Activated naive CD8-positive, alpha-beta T cell treated with anti-CD3 and anti-CD28 coated beads, Interleukin-2, amount 10 ng/mL, durations not matched to agents 7 days and 5 days (primary cell): ENCODE measurements around the gene THRB. TPM values are rescaled to one million over a fixed set of nuclear protein-coding genes. Genes with fewer than 3 reads are reported as not detected.

ENCODE experiments used
- ATAC-seq: fragments of 150-1000 bp; cut with Tn5 transposase; one replicate; pipeline ENCODE4 v1.10.0; 2021; ENCODE audit warnings: low read depth, moderate library complexity
- POLR2A ChIA-PET: fragments of 350-600 bp; sonication (Branson Sonifier 250); formaldehyde crosslinking; loops from one replicate; lab custom pipeline; 2021; ENCODE audit warnings: antibody characterized with exemption; lab: Charles Lee
- DNase-seq: peaks from one replicate; pipeline ENCODE4 v3.0.0; 2021
- H3K27ac Mint-ChIP-seq: one replicate; pipeline ENCODE4 v1.8.0; 2022; ENCODE audit warnings: mild to moderate bottlenecking, mixed read lengths
- H3K27me3 Mint-ChIP-seq: one replicate; pipeline ENCODE4 v1.8.0; 2022; ENCODE audit warnings: mild to moderate bottlenecking, moderate library complexity, mixed read lengths
- H3K36me3 Mint-ChIP-seq: one replicate; pipeline ENCODE4 v1.8.0; 2021; ENCODE audit warnings: mild to moderate bottlenecking, mixed read lengths
- H3K4me1 Mint-ChIP-seq: one replicate; pipeline ENCODE4 v1.8.0; 2021; ENCODE audit warnings: mixed read lengths
- H3K4me3 Mint-ChIP-seq: one replicate; pipeline ENCODE4 v1.8.0; 2022; ENCODE audit warnings: mild to moderate bottlenecking, moderate library complexity, mixed read lengths
- H3K9me3 Mint-ChIP-seq: one replicate; pipeline ENCODE4 v1.8.0; 2021; ENCODE audit warnings: mixed read lengths
- total RNA-seq, 2 experiments: library from RNA; stranded (reverse); gene quantifications; one replicate each; pipeline ENCODE4 v1.2.3, GENCODE V29; 2021

THRB gene
- total RNA-seq, 2 experiments from 2014 or later = not detected

- POLR2A ChIA-PET = no interaction called here
- no peak overlapping the region for H3K4me3 Mint-ChIP-seq
- DNase-seq (no peak), ATAC-seq (no peak)
- H3K27me3 Mint-ChIP-seq = no peaks in the 10 kb centered on the region
- no peak overlapping the region for H3K27ac Mint-ChIP-seq
- H3K4me1 Mint-ChIP-seq = no peaks in the 10 kb centered on the region
- H3K9me3 Mint-ChIP-seq = no peaks in the 10 kb centered on the region
- no peaks in the 10 kb centered on the region for H3K36me3 Mint-ChIP-seq
These were observed 19.8 kb downstream of the THRB start for GRCh38 chr3:24474862-24475261.

- H3K9me3 Mint-ChIP-seq = no peaks in the 10 kb centered on the region
- POLR2A ChIA-PET = no interaction called here
- DNase-seq = no peak
- ATAC-seq = no peak
- H3K27ac Mint-ChIP-seq = no peak overlapping the region
- H3K4me1 Mint-ChIP-seq = no peaks in the 10 kb centered on the region
- no peaks in the 10 kb centered on the region for H3K36me3 Mint-ChIP-seq
- H3K27me3 Mint-ChIP-seq = no peaks in the 10 kb centered on the region
- no peak overlapping the region for H3K4me3 Mint-ChIP-seq
These were observed 22.3 kb downstream of the THRB start for GRCh38 chr3:24472358-24472757.

GRCh38 chr3:24471486-24471885, 23.2 kb downstream of the THRB start:
- ATAC-seq (no peak), DNase-seq (no peak)
- POLR2A ChIA-PET = no interaction called here
- Mint-ChIP-seq H3K4me1 (no peaks in the 10 kb centered on the region), H3K9me3 (no peaks in the 10 kb centered on the region), H3K27ac (no peak overlapping the region), H3K27me3 (no peaks in the 10 kb centered on the region), H3K36me3 (no peaks in the 10 kb centered on the region), H3K4me3 (no peak overlapping the region)

- Mint-ChIP-seq H3K27ac (no peak overlapping the region), H3K4me3 (no peak overlapping the region), H3K9me3 (no peaks in the 10 kb centered on the region), H3K36me3 (no peaks in the 10 kb centered on the region), H3K27me3 (no peaks in the 10 kb centered on the region), H3K4me1 (no peaks in the 10 kb centered on the region)
- DNase-seq (no peak), ATAC-seq (no peak)
- POLR2A ChIA-PET = no interaction called here
These were observed 24.4 kb downstream of the THRB start for GRCh38 chr3:24470277-24470676.

GRCh38 chr3:24464389-24464788, 30.3 kb downstream of the THRB start:
- ATAC-seq = no peak
- Mint-ChIP-seq H3K4me1 (no peaks in the 10 kb centered on the region), H3K9me3 (peaks cover 2% of the 10 kb centered on the region), H3K27me3 (no peaks in the 10 kb centered on the region), H3K4me3 (no peak overlapping the region), H3K27ac (no peak overlapping the region), H3K36me3 (no peaks in the 10 kb centered on the region)
- POLR2A ChIA-PET = no interaction called here
- no peak for DNase-seq

- no peak overlapping the region for H3K27ac Mint-ChIP-seq
- ATAC-seq (no peak), DNase-seq (no peak)
- H3K36me3 Mint-ChIP-seq = no peaks in the 10 kb centered on the region
- POLR2A ChIA-PET = no interaction called here
- H3K4me3 Mint-ChIP-seq = no peak overlapping the region
- H3K4me1 Mint-ChIP-seq = no peaks in the 10 kb centered on the region
- H3K9me3 Mint-ChIP-seq = peaks cover 2% of the 10 kb centered on the region
- no peaks in the 10 kb centered on the region for H3K27me3 Mint-ChIP-seq
These were observed 31.9 kb downstream of the THRB start for GRCh38 chr3:24462737-24463136.

- Mint-ChIP-seq H3K4me3 (no peak overlapping the region), H3K4me1 (no peaks in the 10 kb centered on the region), H3K27me3 (no peaks in the 10 kb centered on the region), H3K36me3 (no peaks in the 10 kb centered on the region), H3K27ac (no peak overlapping the region), H3K9me3 (peaks cover 2% of the 10 kb centered on the region)
- ATAC-seq = no peak
- DNase-seq = no peak
- POLR2A ChIA-PET = no interaction called here
These were observed 33.7 kb downstream of the THRB start for GRCh38 chr3:24460974-24461373.

- Mint-ChIP-seq H3K36me3 (no peaks in the 10 kb centered on the region), H3K27me3 (no peaks in the 10 kb centered on the region), H3K9me3 (peaks cover 2% of the 10 kb centered on the region), H3K4me3 (no peak overlapping the region), H3K4me1 (no peaks in the 10 kb centered on the region), H3K27ac (no peak overlapping the region)
- DNase-seq = no peak
- no peak for ATAC-seq
- POLR2A ChIA-PET = no interaction called here
These were observed 36.9 kb downstream of the THRB start for GRCh38 chr3:24457719-24458118.

- no peaks in the 10 kb centered on the region for H3K36me3 Mint-ChIP-seq
- POLR2A ChIA-PET = no interaction called here
- no peak for DNase-seq
- H3K27me3 Mint-ChIP-seq = no peaks in the 10 kb centered on the region
- H3K9me3 Mint-ChIP-seq = peaks cover 2% of the 10 kb centered on the region
- no peak for ATAC-seq
- no peaks in the 10 kb centered on the region for H3K4me1 Mint-ChIP-seq
- H3K27ac Mint-ChIP-seq = no peak overlapping the region
- no peak overlapping the region for H3K4me3 Mint-ChIP-seq
These were observed 39.8 kb downstream of the THRB start for GRCh38 chr3:24454856-24455255.

GRCh38 chr3:24454393-24454792, 40.3 kb downstream of the THRB start:
- H3K4me3 Mint-ChIP-seq = no peak overlapping the region
- POLR2A ChIA-PET = no interaction called here
- no peak for DNase-seq
- peaks cover under 1% of the 10 kb centered on the region for H3K9me3 Mint-ChIP-seq
- H3K4me1 Mint-ChIP-seq = no peaks in the 10 kb centered on the region
- no peaks in the 10 kb centered on the region for H3K36me3 Mint-ChIP-seq
- no peaks in the 10 kb centered on the region for H3K27me3 Mint-ChIP-seq
- ATAC-seq = no peak
- no peak overlapping the region for H3K27ac Mint-ChIP-seq

GRCh38 chr3:24451461-24452099, 43.1 kb downstream of the THRB start:
- Mint-ChIP-seq H3K4me1 (no peaks in the 10 kb centered on the region), H3K27me3 (no peaks in the 10 kb centered on the region), H3K4me3 (no peak overlapping the region), H3K36me3 (no peaks in the 10 kb centered on the region), H3K9me3 (no peaks in the 10 kb centered on the region), H3K27ac (no peak overlapping the region)
- POLR2A ChIA-PET = no interaction called here
- ATAC-seq (no peak), DNase-seq (no peak)

- Mint-ChIP-seq H3K36me3 (no peaks in the 10 kb centered on the region), H3K9me3 (no peaks in the 10 kb centered on the region)
These were observed 44.3 kb downstream of the THRB start for GRCh38 chr3:24450160-24450907.

GRCh38 chr3:24447836-24448235, 46.8 kb downstream of the THRB start:
- Mint-ChIP-seq H3K4me1 (no peaks in the 10 kb centered on the region), H3K36me3 (no peaks in the 10 kb centered on the region), H3K27ac (no peak overlapping the region), H3K9me3 (no peaks in the 10 kb centered on the region), H3K4me3 (no peak overlapping the region), H3K27me3 (no peaks in the 10 kb centered on the region)
- no peak for DNase-seq
- POLR2A ChIA-PET = no interaction called here
- ATAC-seq = no peak

More at GRCh38 chr3:24450160-24450907, 44.3 kb downstream of the THRB start:
- no peak for ATAC-seq
- POLR2A ChIA-PET = no interaction called here
- no peak overlapping the region for H3K4me3 Mint-ChIP-seq
- H3K27me3 Mint-ChIP-seq = no peaks in the 10 kb centered on the region
- H3K4me1 Mint-ChIP-seq = no peaks in the 10 kb centered on the region
- no peak for DNase-seq
- no peak overlapping the region for H3K27ac Mint-ChIP-seq

- POLR2A ChIA-PET = no interaction called here
- DNase-seq = no peak
- H3K9me3 Mint-ChIP-seq = no peaks in the 10 kb centered on the region
- H3K27me3 Mint-ChIP-seq = peaks cover 2% of the 10 kb centered on the region
- H3K4me1 Mint-ChIP-seq = no peaks in the 10 kb centered on the region
- H3K36me3 Mint-ChIP-seq = no peaks in the 10 kb centered on the region
- H3K4me3 Mint-ChIP-seq = no peak overlapping the region
- ATAC-seq = no peak
- no peak overlapping the region for H3K27ac Mint-ChIP-seq
These were observed 48.6 kb downstream of the THRB start for GRCh38 chr3:24446032-24446431.
